ENCODE data around the gene POGLUT2. TPM values are rescaled to one million over a fixed set of nuclear protein-coding genes. Genes with fewer than 3 reads are reported as not detected.

POGLUT2 gene
- total and polyA plus RNA-seq, 2 donors (not counting 3 experiments of a cell fraction or from before 2014, with no cell fraction given): 17.9 to 22.5 TPM

DNA sequence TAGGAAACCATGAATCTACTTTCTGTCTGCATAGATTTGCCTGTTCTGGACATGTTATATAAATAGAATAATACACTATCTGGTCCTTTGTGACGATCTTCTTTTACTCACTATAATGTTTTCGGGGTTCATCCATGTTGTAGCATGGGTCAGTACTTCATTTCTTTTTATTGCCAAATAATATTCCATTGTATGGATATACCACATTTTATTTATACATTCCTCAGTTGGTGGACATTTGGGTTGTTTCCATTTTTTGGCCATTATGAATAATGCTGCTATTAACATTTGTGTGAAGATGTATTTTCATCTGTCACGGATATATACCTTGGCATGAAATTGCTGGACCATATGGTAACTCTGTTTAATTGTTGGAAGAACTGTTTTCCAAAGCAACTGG, 6.9 kb upstream of the POGLUT2 start:
- intact Hi-C loops (cut with micrococcal nuclease) (no loop called here), dilution Hi-C loops (cut with MboI; ENCODE audit: extremely low pct_ligation_motif_present, low sequenced_read_pairs) (no loop called here)
- TF ChIP-seq POLR2A (IDR thresholded peaks at IDR 0.05; ENCODE audit: low read depth, low read length): no peak
- TF ChIP-seq EZH2 (IDR thresholded peaks at IDR 0.05; ENCODE audit: borderline replicate concordance, low read depth, low read length, severe bottlenecking): no peak
- TF ChIP-seq JUN (IDR thresholded peaks at IDR 0.05; ENCODE audit: borderline replicate concordance, insufficient read depth, insufficient read length, low read depth): no peak
- no peak for TF ChIP-seq CTCF (IDR thresholded peaks at IDR 0.05; ENCODE audit: extremely low read depth in 1 of 2, insufficient read depth in 1 of 2, low read depth in 1 of 2, low read length in 2 of 2)
- TF ChIP-seq POLR2AphosphoS5 (IDR thresholded peaks at IDR 0.05; ENCODE audit: insufficient read depth, low read depth, low read length): no peak
- TF ChIP-seq MYC (IDR thresholded peaks at IDR 0.05; ENCODE audit: low read depth, low read length): no peak
- TF ChIP-seq MAX (IDR thresholded peaks at IDR 0.05; ENCODE audit: insufficient read depth, insufficient read length): no peak
- TF ChIP-seq GATA2 (IDR thresholded peaks at IDR 0.05; ENCODE audit: insufficient read depth, insufficient read length, low read depth, low read length): no peak
- TF ChIP-seq FOS (IDR thresholded peaks at IDR 0.05; ENCODE audit: borderline replicate concordance, insufficient read depth, low read length): no peak
- DNase-seq (ENCODE audit: low read depth, low spot score): no peak
- Histone ChIP-seq H3K9me3 (replicated peaks; ENCODE audit: control insufficient read depth, insufficient read depth, low read length) (no peaks in the 10 kb centered on the region), H3K9me1 (replicated peaks; ENCODE audit: control insufficient read depth, extremely low read depth, insufficient read depth, low read length) (no peaks in the 10 kb centered on the region), H3K27ac (ENCODE audit: insufficient read depth, low read depth, low read length) (no peak overlapping the region), H3K4me1 (ENCODE audit: control insufficient read depth, extremely low read depth, insufficient read depth, low read length) (peaks cover 4% of the 10 kb centered on the region), H4K20me1 (replicated peaks; ENCODE audit: control insufficient read depth, extremely low read depth, insufficient read depth, low read length) (no peaks in the 10 kb centered on the region), H3K4me2 (ENCODE audit: insufficient read depth, low read length) (no peak overlapping the region), H3K79me2 (ENCODE audit: control insufficient read depth, insufficient read depth, low read length) (peaks cover 19% of the 10 kb centered on the region), H3K9ac (replicated peaks; ENCODE audit: extremely low read depth, insufficient read depth, low read length) (no peak overlapping the region), H3K27me3 (ENCODE audit: control insufficient read depth in 2 of 2, insufficient read depth in 2 of 2, low read length in 2 of 2) (no peaks in the 10 kb centered on the region), H3K36me3 (ENCODE audit: control insufficient read depth in 2 of 2, extremely low read depth in 1 of 2, insufficient read depth in 2 of 2, low read length in 2 of 2) (no peaks in the 10 kb centered on the region), H3K4me3 (replicated peaks in 1 of 3; ENCODE audit: insufficient read depth in 1 of 3, low read depth in 1 of 3, low read length in 3 of 3) (no peak overlapping the region), H2AFZ (ENCODE audit: low read depth, low read length) (no peak overlapping the region)
- no TSS peak for BruUV-seq (replicated peaks)
- CTCF ChIA-PET: no interaction called here
- POLR2A ChIA-PET: no interaction called here
- no peak for FAIRE-seq
